Left lobe of liver (tissue), 2 donors: ENCODE data around the gene RBP3. TPM values are rescaled to one million over a fixed set of nuclear protein-coding genes. Genes with fewer than 3 reads are reported as not detected.

Experiments used
- ATAC-seq: fragments of 200-7000 bp; cut with Tn5 transposase; one replicate; pipeline ENCODE4 v1.9.1; 2020; ENCODE audit warnings: mild to moderate bottlenecking, moderate library complexity
- DNase-seq: peaks from one replicate; pipeline ENCODE4 v3.0.0-alpha.2; 2020; ENCODE audit warnings: low spot score
- total RNA-seq: library from RNA; stranded (reverse); gene quantifications from one replicate; pipeline ENCODE4 v1.2.1, GENCODE V29; 2021
- donor health status: DM: no; HTN: no; CAD: no; lungs with moderate emphysema.
- donor health status: DM: no; HTN: yes; CAD: no.

Gene RBP3
- total RNA-seq, 1 donor from 2014 or later, result not detected

GRCh38 chr10:47334466-47335295 is 13.5 kb upstream of the RBP3 start:
- ATAC-seq (no peak), DNase-seq (no peak)

GRCh38 chr10:47335906-47336305 is 12.3 kb upstream of the RBP3 start:
- ATAC-seq (no peak), DNase-seq (no peak)

DNA sequence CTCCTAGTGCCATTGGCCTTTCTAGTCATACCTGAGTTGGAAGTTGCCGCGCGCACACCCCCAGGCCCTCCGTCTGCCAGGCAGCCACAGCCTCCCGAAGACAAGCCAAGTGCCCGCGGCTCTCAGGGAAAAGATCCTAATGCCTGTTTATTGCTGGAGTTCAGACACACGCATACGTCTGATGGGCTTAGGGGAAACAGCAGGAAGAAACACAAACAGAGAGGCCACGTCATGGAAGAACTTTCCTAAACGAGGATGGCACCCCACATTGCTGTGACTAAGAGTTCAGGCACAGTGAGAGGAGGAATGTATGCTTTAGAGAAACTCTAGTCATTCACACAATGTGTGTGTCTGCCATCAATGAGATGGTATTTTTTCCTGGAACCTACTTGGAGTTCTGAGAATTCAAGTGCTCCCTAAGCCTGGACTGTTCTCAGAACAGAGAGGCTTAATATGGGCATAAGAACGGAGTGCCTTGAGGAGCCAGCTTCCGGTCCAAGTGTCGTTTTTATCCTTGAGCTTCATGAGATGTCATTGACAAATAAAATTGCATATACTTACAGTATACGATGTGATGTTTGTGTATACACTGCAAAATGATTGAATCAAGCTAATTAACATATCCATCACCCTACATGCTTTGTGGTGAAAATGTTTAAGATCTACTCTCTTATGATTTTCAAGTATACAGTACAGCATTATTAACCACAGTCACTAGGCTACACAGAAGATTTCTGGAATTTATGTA is 11.6 kb upstream of the RBP3 start:
- no peak for DNase-seq

GRCh38 chr10:47337310-47337709 is 10.9 kb upstream of the RBP3 start:
- ATAC-seq, result no peak

More for the DNA sequence above, 11.6 kb upstream of the RBP3 start:
- no peak for ATAC-seq

GRCh38 chr10:47339186-47339735 is 8.9 kb upstream of the RBP3 start:
- DNase-seq (no peak), ATAC-seq (no peak)

More at GRCh38 chr10:47337310-47337709, 10.9 kb upstream of the RBP3 start:
- no peak for DNase-seq

DNA sequence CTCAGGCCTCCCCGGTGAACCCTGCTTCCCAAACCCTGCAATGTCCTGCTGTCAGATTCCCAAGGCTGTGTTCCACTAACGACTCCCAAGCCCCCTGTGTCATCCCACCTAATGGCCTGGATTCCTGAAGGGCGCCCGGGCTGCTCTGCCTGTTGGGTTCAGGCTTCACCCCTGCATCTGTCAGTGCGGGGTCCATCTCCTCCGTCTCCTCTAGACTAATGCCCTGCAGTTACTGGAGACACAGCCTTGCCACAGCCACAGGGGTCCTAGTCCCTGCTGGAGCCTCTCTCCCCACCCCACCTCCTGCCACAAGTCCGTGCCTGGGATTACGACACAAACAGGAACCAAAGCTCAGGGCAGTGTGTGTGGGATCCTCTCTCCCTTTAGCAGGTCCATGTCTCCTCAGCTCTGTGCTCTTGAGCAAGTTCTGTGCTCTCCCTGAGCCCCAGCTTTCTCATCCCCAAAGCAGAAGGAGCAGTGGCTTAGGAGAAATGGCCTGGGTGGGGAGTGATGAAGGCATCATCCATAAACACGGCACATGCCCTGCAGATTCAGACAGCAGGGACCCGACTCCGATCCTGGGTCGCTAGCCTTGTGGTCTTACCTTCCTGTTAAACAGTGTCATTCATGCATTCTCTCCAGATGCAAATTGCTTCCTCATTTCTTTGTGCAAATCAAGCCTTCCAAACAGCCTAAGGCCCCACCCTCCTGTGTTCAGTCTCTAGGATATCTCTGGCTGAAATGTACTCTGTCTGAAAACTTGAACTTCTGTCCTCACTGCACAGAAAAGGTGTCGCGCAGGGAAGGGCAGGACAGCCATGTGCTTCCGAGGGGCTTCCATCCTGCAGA is 8.2 kb upstream of the RBP3 start:
- no peak for DNase-seq

DNA sequence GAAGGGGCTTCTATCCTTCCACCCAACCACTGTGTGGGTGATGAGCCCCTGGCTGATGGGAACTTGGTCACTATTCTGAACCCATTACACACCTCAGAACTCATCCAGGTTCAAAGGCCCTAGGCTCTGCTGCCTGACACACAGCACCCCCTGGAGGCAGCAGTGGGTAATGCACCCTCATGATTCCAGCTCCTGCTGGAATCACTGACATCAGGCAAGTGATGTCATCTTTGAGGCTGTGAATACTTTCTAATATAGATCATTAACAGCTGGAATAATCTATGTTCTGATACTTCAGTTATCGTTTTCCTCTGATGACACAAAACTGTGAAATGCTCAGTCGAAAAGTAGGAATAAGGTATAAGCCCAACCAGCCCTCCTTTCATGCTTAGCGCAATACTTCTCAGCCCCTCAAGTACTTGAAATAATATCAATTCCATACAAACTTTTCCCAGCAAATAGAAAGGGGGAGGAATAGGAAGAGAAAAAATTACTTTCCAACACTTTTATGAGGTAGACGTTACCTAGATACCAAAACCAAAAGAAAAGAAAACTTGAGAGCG is 7.5 kb upstream of the RBP3 start:
- peak; percentile 68 for DNase-seq
- peak; percentile 99 for ATAC-seq

More for the DNA sequence above, 8.2 kb upstream of the RBP3 start:
- no peak for ATAC-seq

- ATAC-seq (no peak), DNase-seq (no peak)
These were observed 2.9 kb upstream of the RBP3 start for GRCh38 chr10:47344996-47345870.

DNA sequence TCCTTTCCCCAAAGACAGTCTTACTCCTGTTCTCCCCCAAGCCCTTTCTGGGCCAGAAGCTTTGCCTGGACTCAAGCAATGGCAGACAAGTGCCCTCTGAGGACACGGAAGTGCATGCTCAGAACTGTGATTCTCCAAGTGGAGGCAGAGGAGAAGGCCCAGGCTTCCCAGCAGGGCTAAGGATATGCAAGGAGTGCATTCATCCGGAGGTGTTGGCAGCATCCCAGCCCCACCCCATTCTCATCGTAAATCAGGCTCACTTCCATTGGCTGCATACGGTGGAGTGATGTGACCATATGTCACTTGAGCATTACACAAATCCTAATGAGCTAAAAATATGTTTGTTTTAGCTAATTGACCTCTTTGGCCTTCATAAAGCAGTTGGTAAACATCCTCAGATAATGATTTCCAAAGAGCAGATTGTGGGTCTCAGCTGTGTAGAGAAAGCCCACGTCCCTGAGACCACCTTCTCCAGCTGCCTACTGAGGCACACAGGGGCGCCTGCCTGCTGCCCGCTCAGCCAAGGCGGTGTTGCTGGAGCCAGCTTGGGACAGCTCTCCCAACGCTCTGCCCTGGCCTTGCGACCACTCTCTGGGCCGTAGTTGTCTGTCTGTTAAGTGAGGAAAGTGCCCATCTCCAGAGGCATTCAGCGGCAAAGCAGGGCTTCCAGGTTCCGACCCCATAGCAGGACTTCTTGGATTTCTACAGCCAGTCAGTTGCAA is 1.4 kb upstream of the RBP3 start:
- no peak for DNase-seq

GRCh38 chr10:47347303-47347675 is 874 bp upstream of the RBP3 start:
- no peak for DNase-seq
- ATAC-seq, result no peak

More for the DNA sequence above, 1.4 kb upstream of the RBP3 start:
- no peak for ATAC-seq

GRCh38 chr10:47348661-47349470 is 703 bp downstream of the RBP3 start:
- DNase-seq (no peak), ATAC-seq (no peak)

- no peak for ATAC-seq
- no peak for DNase-seq
These were observed 1.4 kb downstream of the RBP3 start for GRCh38 chr10:47349516-47349915.

GRCh38 chr10:47349941-47350371 is 1.8 kb downstream of the RBP3 start:
- ATAC-seq, result no peak
- DNase-seq, result no peak

GRCh38 chr10:47350671-47351640 is 2.8 kb downstream of the RBP3 start:
- ATAC-seq (no peak), DNase-seq (no peak)

- ATAC-seq (no peak), DNase-seq (no peak)
These were observed 4.0 kb downstream of the RBP3 start for GRCh38 chr10:47351899-47352815.

GRCh38 chr10:47353351-47353750 is 5.2 kb downstream of the RBP3 start:
- DNase-seq, result no peak
- ATAC-seq, result no peak
